Endodermal cell (in vitro differentiated cells): ENCODE results near the gene CASP3. TPM values are rescaled to one million over a fixed set of nuclear protein-coding genes. Genes with fewer than 3 reads are reported as not detected.

ENCODE experiments used
- DNase-seq: peaks from one replicate; pipeline ENCODE4 v3.0.0-alpha.2; 2017
- H3K27ac ChIP-seq: 2 replicates; pipeline ENCODE4 v1.5.1; 2013; ENCODE audit warnings: mild to moderate bottlenecking, low read depth, low read length, moderate library complexity
- H3K27me3 ChIP-seq: 2 replicates; pipeline ENCODE4 v1.6.1; 2013; ENCODE audit warnings: mild to moderate bottlenecking, low read length, moderate library complexity; ENCODE audit not compliant: insufficient read depth, control insufficient read depth, poor library complexity, severe bottlenecking
- H3K36me3 ChIP-seq: 2 replicates; pipeline ENCODE4 v1.7.0; 2013; ENCODE audit warnings: mild to moderate bottlenecking, low read length, moderate library complexity; ENCODE audit not compliant: control insufficient read depth, insufficient read depth
- H3K4me1 ChIP-seq: one replicate; pipeline ENCODE4 v1.7.0; 2013; ENCODE audit warnings: low read length; ENCODE audit not compliant: control insufficient read depth, insufficient read depth
- H3K4me3 ChIP-seq: 2 replicates; pipeline ENCODE4 v1.5.1; 2013; ENCODE audit warnings: mild to moderate bottlenecking, low read length, moderate library complexity
- H3K9ac ChIP-seq: 2 replicates; pipeline ENCODE4 v1.6.1; 2013; ENCODE audit warnings: mild to moderate bottlenecking, low read length, moderate library complexity; ENCODE audit not compliant: poor library complexity, severe bottlenecking; ENCODE audit errors: extremely low read depth
- H3K9me3 ChIP-seq: 2 replicates; pipeline ENCODE4 v1.6.1; 2013; ENCODE audit warnings: mild to moderate bottlenecking, low read length, moderate library complexity; ENCODE audit not compliant: control insufficient read depth
- H3K27ac Mint-ChIP-seq: 2 replicates; pipeline ENCODE4 v1.8.0; 2020; ENCODE audit warnings: mixed read lengths
- H3K27me3 Mint-ChIP-seq: 2 replicates; pipeline ENCODE4 v1.8.0; 2021; ENCODE audit warnings: mild to moderate bottlenecking, mixed read lengths; ENCODE audit not compliant: insufficient read depth
- H3K36me3 Mint-ChIP-seq: 2 replicates; pipeline ENCODE4 v1.8.0; 2020; ENCODE audit warnings: low read depth, mixed read lengths
- H3K4me1 Mint-ChIP-seq: 2 replicates; pipeline ENCODE4 v1.8.0; 2020; ENCODE audit warnings: mixed read lengths
- H3K4me3 Mint-ChIP-seq: 2 replicates; pipeline ENCODE4 v1.8.0; 2020; ENCODE audit warnings: mild to moderate bottlenecking, moderate library complexity, mixed read lengths
- H3K9me3 Mint-ChIP-seq: 2 replicates; pipeline ENCODE4 v1.8.0; 2020; ENCODE audit warnings: mild to moderate bottlenecking, mixed read lengths
- CTCF ChIP-seq: fragments of 200-600 bp; sonication (generic); conservative IDR thresholded peaks from 2 replicates; pipeline ENCODE4 v1.5.0; 2021; ENCODE audit warnings: antibody characterized with exemption, mild to moderate bottlenecking
- WGBS, 2 experiments: methylation state at CpG; one replicate each; pipeline versions ENCODE4 v1.1.5 to v1.1.7; 2013; ENCODE audit warnings: missing lambda C conversion rate in 2 of 2, mixed read lengths in 1 of 2; ENCODE audit not compliant: insufficient coverage in 1 of 2, insufficient read length in 1 of 2; 5-methylcytosine and 5-hydroxymethylcytosine counted together
- total RNA-seq, 2 donors: library from RNA; stranded (reverse); fragmentation: NEBNext Ultra II Directional in 1 of 2; extraction: Animal tissue kit (Norgen Biotek cat#: 25700) in 1 of 2; gene quantifications; 2 replicates in 1 of 2; 3 replicates in 1 of 2; pipeline ENCODE4 v1.2.1, GENCODE V29; 2021

The CASP3 gene
- total RNA-seq, 2 donors from 2014 or later = 49.8 to 62.9 TPM

DNA sequence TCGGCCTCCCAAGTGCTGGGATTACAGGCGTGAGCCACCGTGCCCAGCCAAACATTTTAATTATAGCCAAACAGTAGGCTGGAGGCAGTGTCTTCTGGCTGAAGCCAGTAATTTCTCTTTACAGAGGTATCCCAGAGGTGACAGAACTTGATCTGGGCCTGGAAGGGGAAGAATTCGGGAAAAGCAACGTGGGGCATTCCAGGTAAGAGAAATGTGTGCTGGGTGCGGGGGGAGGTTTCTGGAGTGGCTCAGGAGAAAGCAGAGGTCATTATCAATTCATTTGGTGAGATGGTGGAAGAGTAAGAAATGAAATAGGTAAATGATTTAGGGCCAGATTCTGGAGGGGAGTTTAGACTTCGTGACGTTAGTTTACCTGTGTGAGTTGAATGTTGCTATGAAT lies 2.7 kb upstream of the CASP3 start:
- H3K9me3 ChIP-seq = no peaks in the 10 kb centered on the region
- H3K36me3 Mint-ChIP-seq = peaks cover 5% of the 10 kb centered on the region
- peaks cover 21% of the 10 kb centered on the region for H3K4me1 Mint-ChIP-seq
- TF ChIP-seq CTCF = no peak
- DNase-seq = no peak
- H3K27ac Mint-ChIP-seq = no peak overlapping the region
- H3K9me3 Mint-ChIP-seq = no peaks in the 10 kb centered on the region
- H3K4me3 Mint-ChIP-seq = no peak overlapping the region
- H3K27me3 ChIP-seq = no peaks in the 10 kb centered on the region
- H3K4me3 ChIP-seq = no peak overlapping the region
- H3K4me1 ChIP-seq = no peaks in the 10 kb centered on the region
- no peak overlapping the region for H3K27ac ChIP-seq
- 87 to 100% methylated on average over 2 to 8 of the region's 8 CpGs for WGBS, 2 experiments
- no peaks in the 10 kb centered on the region for H3K27me3 Mint-ChIP-seq
- no peak overlapping the region for H3K9ac ChIP-seq
- no peaks in the 10 kb centered on the region for H3K36me3 ChIP-seq

DNA sequence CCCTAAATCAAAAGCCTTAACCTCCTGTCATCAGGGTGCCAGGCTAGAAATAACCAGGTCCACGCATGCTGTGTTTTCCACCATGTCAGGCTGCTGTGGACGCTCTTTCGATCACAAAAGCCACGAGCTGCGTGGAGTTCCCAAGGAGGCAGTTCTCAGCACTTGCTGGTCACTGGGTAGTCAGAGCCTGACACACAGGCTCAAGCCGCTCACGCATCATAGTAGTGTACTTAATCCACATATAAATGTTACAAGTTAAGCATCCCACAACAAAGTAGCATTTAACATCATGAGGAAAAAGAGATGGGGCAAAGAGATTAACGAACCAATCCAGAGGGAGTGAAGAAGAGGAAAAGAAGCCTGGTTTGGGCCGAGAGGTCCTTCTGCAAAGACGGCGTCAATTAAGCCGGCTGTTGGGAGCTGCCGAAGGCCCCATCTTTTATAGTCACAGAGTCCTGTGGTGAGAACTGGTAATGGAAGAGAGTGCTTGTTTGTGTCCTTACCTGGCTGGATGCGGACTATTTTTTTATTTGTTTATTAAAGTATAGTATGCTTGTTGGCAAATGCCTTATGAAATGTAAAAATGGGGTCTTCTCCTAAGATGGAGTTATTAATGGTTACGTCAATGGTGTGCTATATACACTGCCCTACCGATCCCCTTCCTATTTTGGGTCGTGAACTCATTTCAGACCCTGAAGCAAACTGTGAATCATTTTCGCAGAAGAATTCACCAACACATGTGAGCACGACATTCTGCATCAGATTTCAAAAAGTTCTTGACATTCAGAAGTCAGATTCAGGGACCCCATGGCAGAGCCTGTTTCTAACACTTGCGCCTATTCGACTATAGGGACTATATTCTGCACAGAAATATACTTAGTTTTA lies 966 bp upstream of the CASP3 start:
- peak overlapping the region; percentile 89 for H3K4me3 Mint-ChIP-seq
- H3K27ac ChIP-seq = peak overlapping the region; percentile 93

More for the DNA sequence above, 966 bp upstream of the CASP3 start:
- Mint-ChIP-seq H3K9me3 (no peaks in the 10 kb centered on the region), H3K27ac (peak overlapping the region; percentile 97), H3K36me3 (peaks cover 5% of the 10 kb centered on the region), H3K27me3 (no peaks in the 10 kb centered on the region), H3K4me1 (peaks cover 30% of the 10 kb centered on the region)
- Histone ChIP-seq H3K9ac (peak overlapping the region; percentile 82), H3K9me3 (no peaks in the 10 kb centered on the region), H3K36me3 (peaks cover 14% of the 10 kb centered on the region), H3K4me1 (no peaks in the 10 kb centered on the region), H3K27me3 (no peaks in the 10 kb centered on the region), H3K4me3 (peak overlapping the region; percentile 93)
- no peak for TF ChIP-seq CTCF
- WGBS, 2 experiments = 54 to 57% methylated on average over 14 to 21 of the region's 21 CpGs
- DNase-seq = peak; percentile 73
